Activated naive CD4-positive, alpha-beta T cell treated with anti-CD3 and anti-CD28 coated beads, Interleukin-2, amount 50 U/mL, for 72 hours (primary cell): ENCODE results near the gene DAGLB. TPM values are rescaled to one million over a fixed set of nuclear protein-coding genes. Genes with fewer than 3 reads are reported as not detected.
A peak's percentile ranks its signal among the peaks of the same experiment; 100 is the strongest.
"Not testable (repeated sequence)": the region's sequence is repeated elsewhere in the genome, so short reads cannot be mapped to it uniquely, and the experiment has no call there.

Experiments used
- ATAC-seq, 2 donors: fragments of 150-1000 bp; cut with Tn5 transposase; 2 replicates each; pipeline ENCODE4 v1.10.0; 2021; ENCODE audit warnings: mild to moderate bottlenecking in 2 of 2, moderate library complexity in 2 of 2
- DNase-seq, 2 donors: peaks; one replicate each; pipeline ENCODE4 v3.0.0; 2021 to 2022; ENCODE audit warnings: low spot score in 2 of 2
- H3K27ac Mint-ChIP-seq, 2 donors: one replicate each; pipeline ENCODE4 v1.8.0; 2022; ENCODE audit warnings: mild to moderate bottlenecking in 2 of 2, mixed read lengths in 2 of 2
- H3K36me3 Mint-ChIP-seq, 2 donors: one replicate each; pipeline ENCODE4 v1.8.0; 2022; ENCODE audit warnings: mixed read lengths in 2 of 2
- H3K9me3 Mint-ChIP-seq, 2 donors: one replicate each; pipeline ENCODE4 v1.8.0; 2022; ENCODE audit warnings: mixed read lengths in 2 of 2
- total RNA-seq, 2 donors: library from RNA; stranded (reverse); gene quantifications; one replicate each; pipeline ENCODE4 v1.2.3, GENCODE V29; 2022

The DAGLB gene
- total RNA-seq, 2 donors from 2014 or later = 19.1 to 20.7 TPM

DNA sequence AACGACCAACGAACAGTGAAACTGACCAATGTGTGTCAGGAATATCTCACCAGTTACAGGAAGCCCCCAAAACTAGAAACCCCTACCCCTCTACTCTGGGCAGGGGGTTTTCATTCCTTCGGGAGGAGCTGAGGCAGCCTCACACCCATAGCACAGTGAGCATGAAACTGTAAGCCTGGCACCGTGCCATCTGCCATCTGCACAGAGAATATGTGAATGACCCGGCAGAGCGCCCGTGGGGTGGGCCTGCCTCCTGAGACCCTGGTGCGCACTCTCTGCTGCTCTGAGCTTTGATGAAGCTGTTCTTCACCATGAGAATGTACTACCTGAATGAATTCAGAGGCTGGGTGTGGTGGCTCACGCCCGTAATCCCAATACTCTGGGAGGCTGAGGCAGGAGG is 27.1 kb downstream of the DAGLB start:
- DNase-seq (no peak), ATAC-seq (no peak)
- H3K36me3 Mint-ChIP-seq = peaks cover 4% of the 10 kb centered on the region in 2 donors
- H3K9me3 Mint-ChIP-seq = no peaks in the 10 kb centered on the region
- no peak overlapping the region for H3K27ac Mint-ChIP-seq

DNA sequence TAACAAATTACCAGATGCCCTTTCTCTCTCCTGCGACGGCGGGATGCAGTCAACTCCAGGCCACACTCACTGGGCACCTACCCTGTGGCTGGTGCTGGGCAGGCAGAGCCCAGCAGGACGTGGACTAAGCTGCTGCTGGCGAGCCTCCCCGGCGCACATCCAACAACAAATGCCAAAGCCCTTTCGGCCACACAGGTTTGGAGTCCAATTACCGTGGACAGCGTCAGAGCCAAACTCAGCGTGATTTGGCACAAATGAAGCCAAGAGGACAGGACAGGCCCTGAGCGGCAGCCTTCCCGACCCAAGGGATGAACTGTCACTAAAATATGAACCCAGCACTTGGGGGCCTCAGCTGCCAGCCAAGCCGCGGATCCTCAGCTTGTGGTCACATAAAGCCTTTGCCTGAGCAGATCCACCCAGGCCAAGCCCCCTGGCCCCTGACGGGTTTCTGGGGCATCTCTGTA is 28.4 kb downstream of the DAGLB start:
- no peak overlapping the region for H3K27ac Mint-ChIP-seq
- ATAC-seq (no peak), DNase-seq (no peak)
- no peaks in the 10 kb centered on the region for H3K9me3 Mint-ChIP-seq
- H3K36me3 Mint-ChIP-seq = peaks cover 4 to 11% of the 10 kb centered on the region in 2 donors

DNA sequence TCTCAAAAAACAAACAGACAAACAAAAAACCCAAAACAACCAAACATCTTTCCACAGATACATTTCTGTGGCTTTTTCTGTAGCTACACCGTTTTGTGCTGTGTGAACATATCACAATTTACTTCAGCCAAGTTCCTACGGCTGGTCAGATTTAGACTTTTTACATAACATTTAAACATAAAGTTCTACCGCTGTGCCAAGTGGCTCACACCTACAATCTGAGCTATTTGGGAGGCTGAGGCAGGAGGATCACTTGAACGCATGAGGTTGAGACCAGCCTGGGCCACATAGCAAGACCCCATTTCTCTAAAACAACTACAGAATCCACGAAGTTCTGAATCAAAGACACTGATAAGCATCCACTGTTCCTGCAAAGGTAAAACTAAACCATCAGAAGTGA is 30.3 kb downstream of the DAGLB start:
- H3K9me3 Mint-ChIP-seq = no peaks in the 10 kb centered on the region
- peaks cover 5 to 6% of the 10 kb centered on the region in 2 donors for H3K36me3 Mint-ChIP-seq
- DNase-seq = no peak
- ATAC-seq = no peak
- H3K27ac Mint-ChIP-seq = no peak overlapping the region

DNA sequence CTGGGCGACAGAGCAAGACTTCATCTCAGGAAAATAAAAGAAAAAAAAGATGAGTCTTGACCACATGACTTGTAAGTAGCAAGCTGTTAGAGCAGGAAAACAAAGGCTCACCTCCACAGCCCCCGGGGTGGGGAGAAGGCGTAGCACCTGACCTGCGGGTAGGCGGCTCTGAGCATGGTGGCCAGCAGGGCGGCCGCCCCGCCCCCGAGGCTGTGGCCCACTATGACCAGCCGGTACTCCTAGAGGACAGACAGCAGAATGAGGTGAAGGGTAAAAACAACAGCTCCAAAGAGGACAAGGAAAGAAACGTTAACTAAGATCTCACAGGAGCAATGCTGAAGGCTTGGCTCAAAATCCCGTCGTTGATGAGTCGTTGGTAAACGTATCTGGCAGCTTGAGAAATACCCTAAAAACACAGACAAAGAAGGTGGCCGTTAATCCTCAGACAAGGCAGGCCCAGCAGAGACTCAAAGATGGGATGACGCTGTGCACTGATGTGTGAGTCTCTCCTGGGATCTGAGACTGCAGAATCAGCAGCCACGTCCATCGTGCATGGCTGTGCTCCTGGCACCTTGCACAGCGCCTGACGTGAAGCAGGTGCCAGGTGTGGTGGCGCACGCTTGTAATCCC is 31.1 kb downstream of the DAGLB start:
- no peaks in the 10 kb centered on the region for H3K9me3 Mint-ChIP-seq
- no peak for DNase-seq
- ATAC-seq = no peak
- peaks cover 5 to 6% of the 10 kb centered on the region in 2 donors for H3K36me3 Mint-ChIP-seq
- peak overlapping the region in 1 of 2 donors; percentile 44 for H3K27ac Mint-ChIP-seq

DNA sequence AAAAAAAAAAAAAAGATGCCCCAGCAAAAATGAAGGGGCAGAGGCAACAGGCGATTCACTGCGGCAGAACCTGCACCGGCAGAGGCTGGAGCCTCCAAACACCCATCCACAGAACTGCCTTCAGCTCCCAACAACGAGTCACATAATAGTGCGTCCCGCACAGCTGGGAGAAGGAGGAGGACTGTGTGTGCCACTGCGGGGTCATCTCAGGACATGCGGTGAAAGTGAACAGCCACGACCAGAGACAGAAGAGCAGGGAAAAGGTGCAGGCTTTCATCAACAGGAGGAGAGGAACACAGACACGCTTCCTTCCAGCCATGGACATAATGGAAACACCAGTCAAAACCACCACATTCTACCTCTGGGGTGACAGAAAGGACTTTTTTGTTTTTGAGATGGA is 34.1 kb downstream of the DAGLB start:
- no peak for ATAC-seq
- no peak for DNase-seq
- H3K27ac Mint-ChIP-seq = no peak overlapping the region
- H3K9me3 Mint-ChIP-seq = no peaks in the 10 kb centered on the region
- peaks cover 5 to 6% of the 10 kb centered on the region in 2 donors for H3K36me3 Mint-ChIP-seq

DNA sequence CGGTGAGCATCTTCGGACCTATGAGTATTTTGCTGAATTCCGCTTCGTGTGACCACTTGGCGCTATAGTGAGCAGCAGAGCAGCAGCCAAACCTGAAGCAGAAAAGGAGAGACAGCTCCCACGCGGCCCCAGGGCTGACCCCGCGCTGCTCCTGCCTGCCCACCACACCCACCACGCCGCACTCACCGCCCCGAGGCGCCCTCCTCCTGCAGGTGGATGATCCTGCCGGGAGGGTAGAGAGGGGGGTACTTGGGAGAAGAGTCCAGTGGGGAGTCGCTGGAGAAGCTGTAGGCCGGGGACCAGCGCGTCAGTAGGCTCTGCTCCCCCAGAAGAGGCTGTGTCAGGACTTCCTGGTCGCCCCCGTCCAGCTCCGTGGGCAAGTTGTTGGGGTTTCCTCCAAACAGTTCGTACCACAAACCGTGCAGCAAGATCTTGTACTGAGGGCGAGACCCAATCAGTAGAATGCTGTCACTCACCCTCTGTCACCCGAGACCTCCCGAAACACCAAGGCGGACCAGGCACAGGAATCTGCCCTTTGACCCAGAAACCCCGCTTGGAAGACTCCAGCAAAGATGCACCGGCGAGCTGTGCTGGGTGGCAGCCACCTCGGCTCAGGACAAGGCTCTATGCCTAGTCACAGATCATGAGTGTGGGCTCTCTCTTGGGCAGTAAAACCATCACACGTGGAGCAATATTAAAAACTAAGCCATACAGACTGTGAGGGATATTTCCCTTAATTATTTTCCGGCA is 37.6 kb downstream of the DAGLB start:
- Mint-ChIP-seq H3K36me3 (peaks cover 9 to 15% of the 10 kb centered on the region in 2 donors), H3K9me3 (no peaks in the 10 kb centered on the region), H3K27ac (no peak overlapping the region)
- DNase-seq (no peak), ATAC-seq (no peak)

DNA sequence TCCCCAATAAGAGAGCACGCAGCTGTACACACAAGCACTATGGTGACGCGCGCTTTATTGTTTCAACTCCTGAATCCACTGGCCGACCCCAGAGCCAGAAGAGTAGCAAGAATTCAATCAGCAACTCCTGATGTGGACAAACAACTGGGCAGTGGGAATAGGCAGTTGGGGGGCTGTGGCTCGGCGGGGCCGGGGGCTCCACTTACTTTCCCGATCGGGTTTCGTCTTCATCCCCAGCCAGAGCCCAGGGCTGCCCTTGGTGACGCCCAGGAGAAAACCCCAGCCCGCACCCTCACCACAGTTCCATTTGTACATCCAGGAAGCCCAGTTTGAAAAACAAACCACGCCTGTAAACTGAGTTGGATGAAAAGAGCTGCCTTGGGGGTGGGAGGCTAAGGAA is 38.7 kb downstream of the DAGLB start:
- ATAC-seq = no peak
- Mint-ChIP-seq H3K27ac (no peak overlapping the region), H3K9me3 (no peaks in the 10 kb centered on the region), H3K36me3 (peaks cover 9 to 17% of the 10 kb centered on the region in 2 donors)
- no peak for DNase-seq

DNA sequence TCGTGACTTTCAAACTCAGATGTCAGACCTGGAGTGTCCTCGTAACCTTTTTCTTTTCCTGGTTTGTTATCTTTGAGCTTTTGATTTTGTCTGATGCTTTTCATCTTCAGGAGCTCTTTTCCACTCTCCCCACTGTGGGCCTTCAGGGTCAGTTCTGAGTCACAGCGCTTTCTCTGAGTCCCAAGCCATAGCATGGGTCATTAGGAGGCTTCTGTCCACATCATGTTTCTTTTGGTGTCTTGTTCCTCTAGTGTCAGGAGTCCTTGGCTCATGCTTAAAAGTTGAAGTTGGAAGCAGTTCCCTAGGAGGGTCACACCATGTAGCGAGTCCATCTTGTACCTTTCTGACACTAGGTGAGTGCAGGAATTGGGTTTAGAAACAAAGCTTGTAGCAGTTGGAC is 40.3 kb downstream of the DAGLB start:
- ATAC-seq = no peak
- Mint-ChIP-seq H3K36me3 (peaks cover 10 to 28% of the 10 kb centered on the region in 2 donors), H3K27ac (no peak overlapping the region), H3K9me3 (no peaks in the 10 kb centered on the region)
- no peak for DNase-seq

DNA sequence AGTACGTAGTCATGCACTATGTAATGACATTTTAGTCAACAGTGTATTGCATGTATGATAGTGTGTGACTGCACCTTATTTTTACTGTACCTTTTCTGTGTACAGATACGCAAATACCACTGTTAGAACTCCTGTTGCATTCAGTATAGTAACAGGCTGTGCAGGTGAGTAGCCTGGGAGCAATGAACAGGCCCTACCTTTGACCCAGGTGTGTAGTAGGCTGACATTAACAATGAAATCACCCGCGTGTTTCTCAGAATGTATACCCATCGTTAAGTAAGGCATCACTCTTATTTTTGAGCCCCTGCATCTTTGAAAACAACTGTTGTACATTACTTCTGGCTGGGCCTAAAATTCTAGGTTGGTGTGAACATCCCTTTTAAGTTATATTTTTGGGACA is 41.6 kb downstream of the DAGLB start:
- H3K36me3 Mint-ChIP-seq = peaks cover 10 to 28% of the 10 kb centered on the region in 2 donors
- H3K27ac Mint-ChIP-seq = peak overlapping the region; percentile 22 to 56

DNA sequence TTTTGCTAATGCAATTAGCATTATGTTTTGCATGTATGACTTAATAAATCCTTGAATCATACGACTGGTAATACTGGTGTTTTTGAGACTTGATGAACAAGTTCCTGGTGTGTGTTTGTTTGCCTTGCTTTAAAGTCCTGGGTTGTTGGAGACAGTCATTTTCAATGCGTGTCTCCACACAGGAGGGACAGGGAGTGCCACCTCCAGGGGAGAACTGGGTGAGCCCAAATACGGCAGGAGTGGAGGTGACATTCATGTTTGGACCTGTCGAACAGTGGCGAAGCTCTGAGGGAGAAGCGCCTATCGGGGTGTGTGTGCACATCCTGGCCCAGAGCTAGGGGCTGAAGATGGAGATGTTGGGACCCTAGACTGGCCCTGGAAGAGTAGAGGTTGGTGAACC is 43.8 kb downstream of the DAGLB start:
- H3K36me3 Mint-ChIP-seq = peaks cover 10 to 28% of the 10 kb centered on the region in 2 donors
- H3K9me3 Mint-ChIP-seq = no peaks in the 10 kb centered on the region
- ATAC-seq = peak in 1 of 2 donors; percentile 20
- DNase-seq = no peak
- H3K27ac Mint-ChIP-seq = peak overlapping the region; percentile 54 to 55

More for the DNA sequence above, 41.6 kb downstream of the DAGLB start:
- ATAC-seq (no peak), DNase-seq (no peak)
- H3K9me3 Mint-ChIP-seq = no peaks in the 10 kb centered on the region

DNA sequence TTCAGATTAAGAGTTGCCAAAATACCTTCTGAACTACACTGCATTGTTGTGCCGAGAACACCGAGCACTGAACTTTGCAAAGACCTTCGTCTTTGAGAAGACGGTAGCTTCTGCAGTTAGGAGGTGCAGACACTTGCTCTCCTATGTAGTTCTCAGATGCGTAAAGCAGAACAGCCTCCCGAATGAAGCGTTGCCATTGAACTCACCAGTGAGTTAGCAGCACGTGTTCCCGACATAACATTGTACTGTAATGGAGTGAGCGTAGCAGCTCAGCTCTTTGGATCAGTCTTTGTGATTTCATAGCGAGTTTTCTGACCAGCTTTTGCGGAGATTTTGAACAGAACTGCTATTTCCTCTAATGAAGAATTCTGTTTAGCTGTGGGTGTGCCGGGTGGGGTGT is 45.0 kb downstream of the DAGLB start:
- ATAC-seq = no peak
- Mint-ChIP-seq H3K27ac (peak overlapping the region in 1 of 2 donors; percentile 44), H3K36me3 (peaks cover 10 to 28% of the 10 kb centered on the region in 2 donors), H3K9me3 (no peaks in the 10 kb centered on the region)
- DNase-seq = no peak

DNA sequence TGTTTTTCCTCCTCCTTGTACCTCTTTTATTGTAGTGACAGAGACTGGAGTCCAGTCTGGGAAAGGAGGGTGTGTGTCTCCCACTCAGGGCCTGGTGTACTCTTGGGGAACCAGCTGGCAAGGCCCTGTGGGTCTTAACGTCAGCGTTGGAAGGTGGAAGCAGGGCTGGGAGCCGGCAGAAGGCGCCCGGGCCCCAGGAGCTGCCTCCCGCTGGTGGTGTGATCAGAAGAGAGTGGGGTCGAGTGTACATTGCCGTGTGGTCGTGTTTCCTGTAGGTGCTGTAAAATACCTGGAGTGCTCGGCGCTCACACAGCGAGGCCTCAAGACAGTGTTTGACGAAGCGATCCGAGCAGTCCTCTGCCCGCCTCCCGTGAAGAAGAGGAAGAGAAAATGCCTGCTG is 45.7 kb downstream of the DAGLB start:
- Mint-ChIP-seq H3K27ac (peak overlapping the region in 1 of 2 donors; percentile 2), H3K9me3 (no peaks in the 10 kb centered on the region), H3K36me3 (peaks cover 6 to 22% of the 10 kb centered on the region in 2 donors)
- ATAC-seq (no peak), DNase-seq (no peak)

DNA sequence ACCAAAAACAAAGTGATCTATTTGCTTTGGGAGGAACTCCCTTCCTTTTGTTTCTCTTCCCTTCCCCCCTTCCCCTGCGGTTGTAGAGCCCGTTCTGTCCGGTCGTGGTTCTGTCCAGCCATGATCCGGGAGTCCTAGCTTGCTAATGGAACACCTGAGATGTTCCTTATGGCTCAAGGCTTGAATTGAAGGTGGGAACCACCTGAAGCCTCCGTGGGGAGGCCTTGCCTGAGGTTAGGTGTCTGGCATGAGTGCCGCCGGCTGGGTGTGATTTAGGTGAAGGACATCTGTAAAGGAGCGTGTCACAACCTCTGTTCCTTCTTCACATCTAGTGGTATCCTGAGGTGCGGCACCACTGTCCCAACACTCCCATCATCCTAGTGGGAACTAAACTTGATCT is 46.2 kb downstream of the DAGLB start:
- ATAC-seq = no peak
- Mint-ChIP-seq H3K9me3 (no peaks in the 10 kb centered on the region), H3K27ac (peak overlapping the region in 1 of 2 donors; percentile 2), H3K36me3 (peaks cover 6 to 22% of the 10 kb centered on the region in 2 donors)
- DNase-seq = no peak

DNA sequence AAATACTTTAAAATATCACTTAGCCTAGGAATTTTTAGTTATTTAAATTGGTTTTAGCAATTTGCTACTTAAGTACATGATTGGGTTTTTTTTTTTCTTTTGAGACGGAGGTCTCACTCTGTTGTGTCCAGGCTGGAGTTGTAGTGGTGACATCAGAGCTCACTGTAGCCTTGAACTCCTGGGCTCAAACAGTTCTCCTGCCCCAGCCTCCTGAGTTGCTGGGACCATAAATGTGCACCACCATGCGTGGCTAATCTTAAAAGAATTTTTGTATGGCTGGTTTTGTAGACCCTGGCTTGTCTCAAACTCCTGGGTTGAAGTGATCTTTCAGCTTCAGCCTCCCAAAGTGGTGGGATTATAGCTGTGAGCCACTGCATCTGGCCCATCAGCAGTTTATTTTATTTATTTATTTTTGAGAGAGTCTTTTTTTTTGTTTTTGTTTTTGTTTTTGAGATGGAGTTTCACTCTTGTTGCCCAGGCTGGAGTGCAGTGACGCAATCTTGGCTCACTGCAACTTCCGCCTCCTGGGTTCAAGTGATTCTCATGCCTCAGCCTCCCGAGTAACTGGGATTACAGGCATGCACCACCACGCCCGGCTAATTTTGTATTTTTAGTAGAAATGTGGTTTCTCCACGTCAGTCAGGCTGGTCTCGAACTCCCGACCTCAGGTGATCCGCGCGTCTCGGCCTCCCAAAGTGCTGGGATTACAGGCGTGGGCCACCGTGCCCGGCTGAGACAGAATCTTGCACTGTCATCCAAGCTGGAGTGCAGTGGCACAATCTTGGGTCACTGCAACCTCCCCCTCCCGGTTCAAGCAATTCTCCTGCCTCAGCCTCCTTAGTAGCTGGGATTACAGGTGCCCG is 47.3 kb downstream of the DAGLB start:
- peaks cover 6 to 33% of the 10 kb centered on the region in 2 donors for H3K36me3 Mint-ChIP-seq
- not testable (repeated sequence) for ATAC-seq, H3K27ac Mint-ChIP-seq, H3K9me3 Mint-ChIP-seq, DNase-seq

DNA sequence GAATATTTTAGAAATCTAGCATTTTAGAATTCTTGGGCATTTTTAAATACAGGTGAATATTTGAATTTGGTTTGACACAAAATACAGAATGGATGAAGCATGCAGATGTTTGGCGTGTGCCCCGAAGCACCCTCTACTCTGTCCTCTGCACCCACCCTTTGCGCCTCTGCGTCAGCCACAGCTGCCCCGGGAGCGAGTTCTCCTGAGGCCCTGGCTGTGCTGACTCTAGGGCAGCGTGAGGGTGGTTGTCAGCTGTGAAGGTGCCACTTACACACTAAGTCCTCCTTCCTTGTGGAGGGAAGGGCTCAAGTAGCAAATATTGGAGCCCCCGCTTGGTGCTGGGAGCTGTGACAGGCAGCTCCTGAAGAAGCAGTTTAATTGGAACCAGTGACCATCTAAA is 48.4 kb downstream of the DAGLB start:
- Mint-ChIP-seq H3K27ac (no peak overlapping the region), H3K9me3 (no peaks in the 10 kb centered on the region), H3K36me3 (peaks cover 6 to 33% of the 10 kb centered on the region in 2 donors)
- ATAC-seq (no peak), DNase-seq (no peak)

DNA sequence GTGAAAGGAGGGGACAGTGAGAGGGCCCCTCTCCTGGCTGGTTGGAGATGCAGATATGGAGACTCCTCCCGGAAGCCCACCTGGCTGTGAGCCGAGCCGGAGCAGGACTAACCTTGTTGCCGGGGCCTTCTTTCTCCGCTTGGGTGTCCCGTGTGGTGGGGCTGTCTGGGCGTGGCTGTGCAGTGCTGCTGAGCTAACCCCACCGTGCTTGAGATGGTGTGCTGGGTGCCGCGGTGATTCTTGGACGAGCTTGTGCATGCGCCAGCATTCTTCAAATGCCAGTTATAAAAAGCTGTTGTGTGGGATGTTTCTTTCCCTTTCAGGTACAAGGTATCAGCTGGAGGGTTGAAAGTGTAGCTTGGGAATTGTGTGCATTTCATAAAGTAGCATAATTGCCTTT is 48.8 kb downstream of the DAGLB start:
- H3K36me3 Mint-ChIP-seq = peaks cover 4 to 33% of the 10 kb centered on the region in 2 donors
- no peak for ATAC-seq
- H3K9me3 Mint-ChIP-seq = no peaks in the 10 kb centered on the region
- H3K27ac Mint-ChIP-seq = no peak overlapping the region
- no peak for DNase-seq
